ENCODE results near the gene FRMD1. TPM values are rescaled to one million over a fixed set of nuclear protein-coding genes. Genes with fewer than 3 reads are reported as not detected.

The FRMD1 gene
- polyA plus RNA-seq, 1 experiment: not detected

DNA sequence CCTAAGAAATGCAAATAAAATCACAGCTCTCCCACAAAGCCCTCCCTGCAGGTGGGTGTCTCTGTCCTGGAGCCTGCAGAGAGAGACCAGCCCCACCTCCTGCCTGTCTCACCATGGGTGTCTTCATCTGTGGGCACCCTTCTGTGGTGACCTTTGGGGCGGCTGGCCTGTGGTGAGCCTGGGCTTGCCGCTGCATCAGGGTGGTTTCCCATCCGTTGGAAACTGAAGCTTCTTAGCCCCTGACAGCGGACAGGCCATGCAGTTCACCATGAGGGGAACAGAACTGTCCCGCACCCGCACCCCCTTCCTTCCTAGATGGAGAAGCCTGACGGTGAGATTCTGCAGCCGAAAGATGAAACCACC lies 42.3 kb upstream of the FRMD1 start:
- TF ChIP-seq, protein P1, sequence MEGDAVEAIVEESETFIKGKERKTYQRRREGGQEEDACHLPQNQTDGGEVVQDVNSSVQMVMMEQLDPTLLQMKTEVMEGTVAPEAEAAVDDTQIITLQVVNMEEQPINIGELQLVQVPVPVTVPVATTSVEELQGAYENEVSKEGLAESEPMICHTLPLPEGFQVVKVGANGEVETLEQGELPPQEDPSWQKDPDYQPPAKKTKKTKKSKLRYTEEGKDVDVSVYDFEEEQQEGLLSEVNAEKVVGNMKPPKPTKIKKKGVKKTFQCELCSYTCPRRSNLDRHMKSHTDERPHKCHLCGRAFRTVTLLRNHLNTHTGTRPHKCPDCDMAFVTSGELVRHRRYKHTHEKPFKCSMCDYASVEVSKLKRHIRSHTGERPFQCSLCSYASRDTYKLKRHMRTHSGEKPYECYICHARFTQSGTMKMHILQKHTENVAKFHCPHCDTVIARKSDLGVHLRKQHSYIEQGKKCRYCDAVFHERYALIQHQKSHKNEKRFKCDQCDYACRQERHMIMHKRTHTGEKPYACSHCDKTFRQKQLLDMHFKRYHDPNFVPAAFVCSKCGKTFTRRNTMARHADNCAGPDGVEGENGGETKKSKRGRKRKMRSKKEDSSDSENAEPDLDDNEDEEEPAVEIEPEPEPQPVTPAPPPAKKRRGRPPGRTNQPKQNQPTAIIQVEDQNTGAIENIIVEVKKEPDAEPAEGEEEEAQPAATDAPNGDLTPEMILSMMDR (IDR thresholded peaks at IDR 0.05; ENCODE audit: insufficient read depth, low read depth, low read length): no peak
- Histone ChIP-seq H3K27me3 (ENCODE audit: control insufficient read depth, insufficient read depth, low read length) (no peaks in the 10 kb centered on the region), H3K4me3 (ENCODE audit: low read depth, low read length) (no peak overlapping the region), H3K36me3 (ENCODE audit: control insufficient read depth, insufficient read depth, low read length) (no peaks in the 10 kb centered on the region)
- DNase-seq (ENCODE audit: low read depth): no peak
- ChIA-PET POLR2A (no interaction called here), CTCF (no interaction called here)

GRCh38 chr6:168120390-168121302 lies 41.6 kb upstream of the FRMD1 start:
- POLR2A ChIA-PET: no interaction called here
- CTCF ChIA-PET: no interaction called here
- DNase-seq (ENCODE audit: low read depth): no peak
- Histone ChIP-seq H3K36me3 (ENCODE audit: control insufficient read depth, insufficient read depth, low read length) (no peaks in the 10 kb centered on the region), H3K4me3 (ENCODE audit: low read depth, low read length) (no peak overlapping the region), H3K27me3 (ENCODE audit: control insufficient read depth, insufficient read depth, low read length) (no peaks in the 10 kb centered on the region)
- TF ChIP-seq, protein P1 (IDR thresholded peaks at IDR 0.05; ENCODE audit: insufficient read depth, low read depth, low read length): no peak

DNA sequence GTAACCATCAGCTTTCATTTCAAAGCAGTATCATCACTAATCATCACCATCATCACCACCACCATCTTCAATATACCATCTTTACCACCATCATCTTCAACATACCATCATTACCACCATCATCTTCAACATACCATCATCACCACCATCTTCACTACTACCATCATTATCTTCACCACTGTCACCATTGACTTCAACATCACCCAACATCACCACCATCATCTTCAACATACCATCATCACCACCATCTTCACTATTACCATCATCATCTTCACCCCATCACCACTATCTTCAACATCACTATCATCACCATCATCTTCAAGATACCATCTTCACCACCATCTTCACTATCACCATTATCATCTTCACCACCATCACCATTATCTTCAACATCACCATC lies 40.5 kb upstream of the FRMD1 start:
- CTCF ChIA-PET: interaction anchor here (1.3 to 1.7 kb wide), 2 partner anchors 211 to 237 kb away, joined by 3 to 6 read pairs; no protein-coding TSS in a partner anchor

DNA sequence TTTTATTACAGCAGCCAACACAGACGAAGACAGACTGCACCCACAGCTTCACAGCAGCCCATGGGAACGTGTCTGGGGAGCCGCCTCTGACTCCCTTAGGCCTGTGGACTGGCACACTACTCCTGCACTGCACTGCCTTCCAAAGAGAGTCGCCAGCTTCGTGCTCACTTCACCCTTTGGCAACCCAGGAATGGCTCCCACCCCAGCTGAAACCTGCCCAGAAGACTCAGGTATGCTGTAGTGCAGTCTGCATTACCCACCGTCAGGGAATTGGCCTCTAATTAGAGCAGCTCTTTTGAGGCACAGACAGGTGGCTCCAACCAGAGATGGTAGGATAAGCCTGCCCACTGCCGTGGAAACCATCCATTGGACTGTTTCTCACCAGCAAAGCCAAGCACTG lies 39.9 kb upstream of the FRMD1 start:
- CTCF ChIA-PET: interaction anchor here (1.3 to 1.7 kb wide), 2 partner anchors 210 to 237 kb away, joined by 3 to 6 read pairs; no protein-coding TSS in a partner anchor
- TF ChIP-seq, protein P1 (IDR thresholded peaks at IDR 0.05; ENCODE audit: insufficient read depth, low read depth, low read length): no peak

More for the DNA sequence above, 40.5 kb upstream of the FRMD1 start:
- DNase-seq (ENCODE audit: low read depth): no peak
- Histone ChIP-seq H3K4me3 (ENCODE audit: low read depth, low read length) (no peak overlapping the region), H3K27me3 (ENCODE audit: control insufficient read depth, insufficient read depth, low read length) (no peaks in the 10 kb centered on the region), H3K36me3 (ENCODE audit: control insufficient read depth, insufficient read depth, low read length) (no peaks in the 10 kb centered on the region)
- TF ChIP-seq, protein P1 (IDR thresholded peaks at IDR 0.05; ENCODE audit: insufficient read depth, low read depth, low read length): no peak
- POLR2A ChIA-PET: no interaction called here

GRCh38 chr6:168117942-168118341 lies 38.9 kb upstream of the FRMD1 start:
- H3K27me3 ChIP-seq (ENCODE audit: control insufficient read depth, insufficient read depth, low read length): no peaks in the 10 kb centered on the region
- CTCF ChIA-PET: interaction anchor here (0.7 to 1.7 kb wide), 2 partner anchors 209 to 219 kb away, joined by 3 to 6 read pairs; no protein-coding TSS in a partner anchor
- TF ChIP-seq, protein P1 (IDR thresholded peaks at IDR 0.05; ENCODE audit: insufficient read depth, low read depth, low read length): peak; percentile 24; the same call in 1 of the 2 replicates
- POLR2A ChIA-PET: no interaction called here
- no peaks in the 10 kb centered on the region for H3K36me3 ChIP-seq (ENCODE audit: control insufficient read depth, insufficient read depth, low read length)
- H3K4me3 ChIP-seq (ENCODE audit: low read depth, low read length): no peak overlapping the region
- no peak for DNase-seq (ENCODE audit: low read depth)

More for the DNA sequence above, 39.9 kb upstream of the FRMD1 start:
- Histone ChIP-seq H3K4me3 (ENCODE audit: low read depth, low read length) (no peak overlapping the region), H3K36me3 (ENCODE audit: control insufficient read depth, insufficient read depth, low read length) (no peaks in the 10 kb centered on the region), H3K27me3 (ENCODE audit: control insufficient read depth, insufficient read depth, low read length) (no peaks in the 10 kb centered on the region)
- POLR2A ChIA-PET: no interaction called here
- DNase-seq (ENCODE audit: low read depth): no peak

All from BJ (cell line).